Cardiac fibroblast (primary cell): ENCODE data around the gene RBM10.

Experiments
- DNase-seq, 2 donors: peaks; one replicate each; pipeline versions ENCODE4 v3.0.0 to v3.0.0-alpha.2; 2010; ENCODE audit warnings: low read depth in 2 of 2
- H3K4me3 ChIP-seq, 2 donors: replicated peaks in 1 of 2; 1 replicate in 1 of 2; 2 replicates in 1 of 2; pipeline ENCODE4 v1.5.1; 2011; ENCODE audit warnings: low read depth in 2 of 2, low read length in 2 of 2, mild to moderate bottlenecking in 2 of 2, moderate library complexity in 1 of 2
- CTCF ChIP-seq: IDR thresholded peaks from one replicate; pipeline ENCODE4 v1.5.1; 2011; ENCODE audit warnings: low read depth, mild to moderate bottlenecking, low read length, inconsistent platforms

Gene RBM10

GRCh38 chrX:47222751-47223350 lies 77.8 kb downstream of the RBM10 start:
- TF ChIP-seq CTCF, result no peak
- H3K4me3 ChIP-seq, result no peak overlapping the region
- no peak for DNase-seq

GRCh38 chrX:47223476-47224250 lies 78.6 kb downstream of the RBM10 start:
- TF ChIP-seq CTCF, result no peak
- no peak overlapping the region for H3K4me3 ChIP-seq
- no peak for DNase-seq

GRCh38 chrX:47224266-47224895 lies 79.4 kb downstream of the RBM10 start:
- DNase-seq, result no peak
- no peak for TF ChIP-seq CTCF
- H3K4me3 ChIP-seq, result no peak overlapping the region

GRCh38 chrX:47224896-47225290 lies 79.9 kb downstream of the RBM10 start:
- no peak overlapping the region for H3K4me3 ChIP-seq
- no peak for TF ChIP-seq CTCF
- no peak for DNase-seq

GRCh38 chrX:47226071-47226470 lies 81.0 kb downstream of the RBM10 start:
- DNase-seq, result no peak
- H3K4me3 ChIP-seq, result no peak overlapping the region
- no peak for TF ChIP-seq CTCF

- no peak for DNase-seq
- H3K4me3 ChIP-seq, result no peak overlapping the region
- no peak for TF ChIP-seq CTCF
Measured at GRCh38 chrX:47226531-47227333, 81.7 kb downstream of the RBM10 start.
